Measurements from ENCODE around the gene CYGB. TPM values are rescaled to one million over a fixed set of nuclear protein-coding genes. Genes with fewer than 3 reads are reported as not detected.
"Not testable (repeated sequence)": the region's sequence is repeated elsewhere in the genome, so short reads cannot be mapped to it uniquely, and the experiment has no call there.

CYGB gene
- total and polyA plus RNA-seq, 4 donors: 9.0 to 34.4 (median 24.2) TPM

DNA sequence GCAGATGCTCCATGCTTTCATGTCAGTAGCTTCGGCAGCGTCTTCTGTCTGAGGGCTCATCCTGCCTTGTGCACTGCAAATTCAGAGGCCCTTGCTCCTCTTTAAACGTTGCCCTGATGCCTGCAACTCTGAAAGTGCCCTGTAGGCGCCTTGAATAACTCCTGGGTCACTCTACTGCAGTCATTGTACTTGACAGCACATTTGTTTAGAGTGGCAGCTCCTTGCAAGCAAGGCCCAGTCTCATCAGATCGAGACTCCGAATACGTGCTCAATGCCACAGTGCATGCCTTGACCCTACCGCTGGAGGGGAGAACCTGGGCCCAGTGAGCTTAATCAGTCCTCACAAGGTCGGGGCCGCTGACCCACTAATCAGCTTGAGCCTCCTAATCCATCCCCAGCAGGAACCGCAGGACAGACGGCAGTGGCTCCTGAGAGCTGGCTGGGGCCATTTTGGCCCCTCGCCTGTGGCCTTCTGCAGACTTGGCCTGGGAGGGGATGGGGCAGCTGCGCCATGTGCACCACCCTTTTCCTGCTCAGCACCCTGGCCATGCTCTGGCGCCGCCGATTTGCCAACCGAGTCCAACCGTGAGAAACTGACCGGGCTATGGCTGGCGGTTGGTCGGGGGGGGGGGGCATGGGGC is 2.2 kb upstream of the CYGB start, which contains the start of gene PRCD:
PRCD (plus strand) TSS at position 414 of the 641 bp plus-strand sequence; CDS start at position 512, 98 bp downstream.
- Histone ChIP-seq H3K4me1 (ENCODE audit: control insufficient read depth, insufficient read depth, low read length) (peaks cover 80% of the 10 kb centered on the region), H3K27ac (ENCODE audit: low read depth, low read length) (peak within 1 kb of the TSS; percentile 44)
- WGBS (ENCODE audit: insufficient coverage): 74% methylated on average over 16 of the region's 22 CpGs

DNA sequence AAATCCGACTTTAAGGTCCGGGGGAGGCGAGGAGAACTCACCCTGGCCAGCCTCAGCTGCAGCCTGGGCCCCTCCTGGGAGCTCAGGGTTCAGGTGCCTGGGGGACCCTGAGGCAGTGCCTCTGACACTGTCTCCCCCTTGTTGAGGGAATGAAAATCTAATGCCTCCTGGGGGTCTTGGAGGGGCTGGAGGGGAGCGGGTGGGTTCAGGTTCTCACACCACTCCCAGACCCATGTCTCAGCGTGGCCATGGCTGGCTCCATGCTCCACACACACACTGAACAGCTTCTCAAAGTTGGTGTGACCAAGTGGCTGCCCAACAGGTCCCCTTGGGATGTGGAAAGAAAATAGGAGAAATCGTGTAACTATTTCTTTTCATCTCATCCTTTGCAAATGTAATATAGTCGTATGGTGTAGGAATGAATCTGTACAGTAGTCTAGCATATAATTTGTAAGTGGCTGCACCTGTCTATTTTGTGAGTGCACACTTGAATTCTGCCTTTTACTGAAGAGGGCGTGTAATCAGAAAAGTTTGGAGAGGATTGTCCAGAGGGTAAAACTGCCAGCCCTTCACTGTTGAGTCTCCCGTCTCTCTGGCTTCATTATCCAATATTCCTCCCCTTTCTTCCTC is 1.5 kb upstream of the CYGB start:
- peaks cover 74% of the 10 kb centered on the region for H3K4me1 ChIP-seq (ENCODE audit: control insufficient read depth, insufficient read depth, low read length)
- peaks cover 32% of the 10 kb centered on the region for H3K27me3 ChIP-seq (ENCODE audit: control insufficient read depth, insufficient read depth, low read length)

More for the DNA sequence above, 2.2 kb upstream of the CYGB start, which contains the start of gene PRCD:
- Histone ChIP-seq H3K36me3 (ENCODE audit: control insufficient read depth, insufficient read depth, low read length) (peaks cover 6% of the 10 kb centered on the region), H3K4me3 (ENCODE audit: low read depth, low read length) (peak within 1 kb of the TSS; percentile 34), H3K27me3 (ENCODE audit: control insufficient read depth, insufficient read depth, low read length) (peaks cover 32% of the 10 kb centered on the region), H3K9me3 (ENCODE audit: control insufficient read depth, insufficient read depth, low read length) (no peaks in the 10 kb centered on the region)
- no peak for DNase-seq (ENCODE audit: low read depth in 4 of 6, low spot score in 6 of 6)

DNA sequence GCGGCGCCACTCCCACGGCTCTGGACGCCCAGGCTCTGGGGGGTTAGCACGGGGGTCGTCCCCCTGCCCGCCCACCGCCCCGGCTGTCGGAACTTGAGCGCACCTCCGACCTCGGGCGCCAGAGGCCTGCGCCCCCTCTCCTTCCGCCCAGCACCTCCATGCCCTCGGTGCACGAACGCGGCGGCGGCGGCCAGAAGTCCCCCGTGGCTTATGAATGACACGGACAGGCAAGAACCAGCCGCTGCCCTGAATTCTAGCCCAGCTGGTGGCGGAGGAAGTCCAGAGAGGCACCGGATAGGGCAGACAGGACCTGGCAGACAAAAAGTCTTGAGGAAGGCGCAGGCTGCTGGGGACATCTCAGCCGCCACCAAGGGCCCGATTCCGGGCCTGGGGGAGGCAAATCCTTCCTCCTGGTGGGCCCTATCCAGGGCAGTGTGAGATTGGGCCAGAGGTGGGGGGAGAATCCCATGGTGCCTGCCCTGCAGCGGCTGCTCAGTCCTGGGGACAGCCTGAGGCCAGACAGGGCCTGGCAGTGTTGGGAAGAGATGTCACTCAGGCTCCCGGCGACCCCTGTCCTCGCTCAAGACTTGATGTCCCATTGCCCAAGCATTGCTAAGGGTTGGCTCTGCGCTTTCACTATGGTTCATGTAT is 897 bp upstream of the CYGB start:
- H3K27ac ChIP-seq (ENCODE audit: low read depth, low read length): no peak overlapping the region
- DNase-seq (ENCODE audit: low read depth in 4 of 6, low spot score in 6 of 6): no peak
- WGBS (ENCODE audit: insufficient coverage): 12% methylated on average over 37 of the region's 37 CpGs
- H3K9me3 ChIP-seq (ENCODE audit: control insufficient read depth, insufficient read depth, low read length): no peaks in the 10 kb centered on the region
- H3K36me3 ChIP-seq (ENCODE audit: control insufficient read depth, insufficient read depth, low read length): peaks cover 9% of the 10 kb centered on the region
- H3K4me3 ChIP-seq (ENCODE audit: low read depth, low read length): no peak overlapping the region
- H3K27me3 ChIP-seq (ENCODE audit: control insufficient read depth, insufficient read depth, low read length): peaks cover 32% of the 10 kb centered on the region
- peaks cover 67% of the 10 kb centered on the region for H3K4me1 ChIP-seq (ENCODE audit: control insufficient read depth, insufficient read depth, low read length)

More for the DNA sequence above, 1.5 kb upstream of the CYGB start:
- Histone ChIP-seq H3K9me3 (ENCODE audit: control insufficient read depth, insufficient read depth, low read length) (no peaks in the 10 kb centered on the region), H3K4me3 (ENCODE audit: low read depth, low read length) (no peak overlapping the region), H3K36me3 (ENCODE audit: control insufficient read depth, insufficient read depth, low read length) (peaks cover 9% of the 10 kb centered on the region), H3K27ac (ENCODE audit: low read depth, low read length) (no peak overlapping the region)
- 86% methylated on average over 4 of the region's 9 CpGs for WGBS (ENCODE audit: insufficient coverage)
- no peak for DNase-seq (ENCODE audit: low read depth in 4 of 6, low spot score in 6 of 6)

DNA sequence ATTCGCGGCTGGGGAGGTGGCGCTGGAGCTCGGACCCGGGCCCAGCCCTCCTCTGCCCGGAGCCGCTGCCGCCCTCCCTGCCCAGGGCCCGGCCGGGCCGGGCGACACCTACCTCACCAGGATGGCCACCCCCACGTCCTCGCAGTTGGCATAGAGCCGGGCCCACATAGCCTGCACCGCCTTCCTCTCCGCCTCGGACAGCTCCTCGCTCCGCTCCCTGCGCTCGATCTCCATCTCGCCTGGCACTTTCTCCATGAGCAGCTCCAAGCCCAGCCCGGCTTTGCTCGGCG is 276 bp downstream of the CYGB start:
- H3K4me3 ChIP-seq (ENCODE audit: low read depth, low read length): peak overlapping the region; percentile 37
- H3K9me3 ChIP-seq (ENCODE audit: control insufficient read depth, insufficient read depth, low read length): no peaks in the 10 kb centered on the region
- H3K4me1 ChIP-seq (ENCODE audit: control insufficient read depth, insufficient read depth, low read length): peaks cover 57% of the 10 kb centered on the region
- DNase-seq (ENCODE audit: low read depth in 4 of 6, low spot score in 6 of 6): no peak
- H3K27me3 ChIP-seq (ENCODE audit: control insufficient read depth, insufficient read depth, low read length): peaks cover 32% of the 10 kb centered on the region
- 2% methylated on average over 25 of the region's 26 CpGs for WGBS (ENCODE audit: insufficient coverage)
- H3K27ac ChIP-seq (ENCODE audit: low read depth, low read length): no peak overlapping the region
- H3K36me3 ChIP-seq (ENCODE audit: control insufficient read depth, insufficient read depth, low read length): peaks cover 9% of the 10 kb centered on the region

DNA sequence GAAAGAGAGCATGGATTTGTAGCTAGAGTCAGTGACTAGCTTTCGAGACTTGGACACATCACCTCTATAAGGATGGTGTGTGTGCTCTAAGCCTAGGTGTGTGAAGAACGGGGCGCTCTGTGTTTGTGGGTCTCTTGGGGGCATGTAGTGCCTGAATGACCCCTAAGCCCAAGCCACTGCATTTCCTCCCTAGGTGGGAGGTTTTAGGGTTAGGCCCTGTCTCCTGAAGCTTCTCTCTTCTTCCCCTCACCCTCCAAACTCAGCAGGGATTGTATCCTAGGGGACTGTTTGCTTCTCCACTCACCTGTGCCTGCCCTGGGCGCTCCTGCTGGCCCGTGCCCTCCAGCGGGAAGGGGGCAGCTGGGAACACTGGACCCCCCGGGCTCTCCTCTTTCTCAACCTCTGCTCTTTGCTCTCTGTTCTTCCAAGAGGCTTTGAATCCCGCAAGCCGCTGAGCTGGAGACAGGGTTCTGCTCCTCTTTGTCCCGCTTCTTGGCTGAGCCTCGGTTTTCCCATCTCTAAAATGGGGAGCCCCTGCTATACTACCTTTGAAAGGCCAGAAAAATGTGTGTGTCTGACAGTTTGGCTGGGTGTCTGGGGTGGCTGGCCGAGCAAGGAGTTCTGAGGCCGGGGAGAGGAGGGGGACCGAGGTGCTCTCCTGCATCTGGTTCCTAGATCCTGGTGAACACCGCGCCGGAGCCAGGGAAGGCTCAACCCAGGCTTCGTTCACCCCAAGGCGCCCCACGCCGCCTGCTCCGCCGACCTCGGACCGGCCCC is 810 bp downstream of the CYGB start:
- no peak overlapping the region for H3K27ac ChIP-seq (ENCODE audit: low read depth, low read length)
- DNase-seq (ENCODE audit: low read depth in 4 of 6, low spot score in 6 of 6): no peak
- WGBS (ENCODE audit: insufficient coverage): 33% methylated on average over 22 of the region's 25 CpGs
- peaks cover 58% of the 10 kb centered on the region for H3K4me1 ChIP-seq (ENCODE audit: control insufficient read depth, insufficient read depth, low read length)
- peaks cover 32% of the 10 kb centered on the region for H3K27me3 ChIP-seq (ENCODE audit: control insufficient read depth, insufficient read depth, low read length)
- H3K4me3 ChIP-seq (ENCODE audit: low read depth, low read length): peak overlapping the region; percentile 37
- H3K36me3 ChIP-seq (ENCODE audit: control insufficient read depth, insufficient read depth, low read length): peaks cover 9% of the 10 kb centered on the region
- no peaks in the 10 kb centered on the region for H3K9me3 ChIP-seq (ENCODE audit: control insufficient read depth, insufficient read depth, low read length)

DNA sequence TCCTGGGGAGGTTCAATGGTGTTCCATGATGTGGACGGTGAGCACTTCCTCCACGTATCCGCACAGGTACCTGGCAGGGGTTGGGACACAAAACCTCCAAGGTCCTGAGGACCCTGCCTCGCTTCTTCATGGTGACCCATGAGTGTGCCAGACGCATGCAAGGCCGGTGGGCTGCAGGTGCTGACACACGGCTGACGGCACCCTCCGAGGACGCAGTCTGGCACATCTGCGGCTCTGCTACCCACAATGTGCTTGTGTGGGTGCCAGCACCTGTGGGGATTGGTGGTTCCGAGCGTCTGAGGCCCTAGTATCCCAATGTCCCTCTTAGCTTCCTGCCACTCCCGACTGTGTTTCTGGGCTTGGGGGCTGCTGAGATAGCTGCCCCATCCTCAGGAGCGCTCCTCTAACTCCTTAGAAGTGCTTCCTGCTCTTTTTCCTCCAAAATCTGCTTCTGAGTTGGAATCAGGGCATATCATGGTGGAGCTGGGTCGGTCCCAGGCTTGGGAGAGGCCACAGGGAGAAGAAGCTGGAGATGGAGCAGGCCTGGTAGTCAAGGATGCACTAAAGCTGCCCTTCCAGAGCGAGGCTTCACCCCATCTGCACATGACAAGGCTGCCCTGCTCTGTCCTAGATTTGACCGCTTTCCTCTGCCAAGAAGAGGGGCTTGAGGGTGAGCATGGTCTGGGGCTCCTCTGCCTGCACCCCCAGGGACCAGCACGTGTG is 1.6 kb downstream of the CYGB start:
- H3K36me3 ChIP-seq (ENCODE audit: control insufficient read depth, insufficient read depth, low read length): peaks cover 17% of the 10 kb centered on the region
- no peak overlapping the region for H3K4me3 ChIP-seq (ENCODE audit: low read depth, low read length)
- no peak overlapping the region for H3K27ac ChIP-seq (ENCODE audit: low read depth, low read length)
- no peaks in the 10 kb centered on the region for H3K9me3 ChIP-seq (ENCODE audit: control insufficient read depth, insufficient read depth, low read length)
- peaks cover 32% of the 10 kb centered on the region for H3K27me3 ChIP-seq (ENCODE audit: control insufficient read depth, insufficient read depth, low read length)
- DNase-seq (ENCODE audit: low read depth in 4 of 6, low spot score in 6 of 6): no peak
- WGBS (ENCODE audit: insufficient coverage): 87% methylated on average over 14 of the region's 19 CpGs
- peaks cover 59% of the 10 kb centered on the region for H3K4me1 ChIP-seq (ENCODE audit: control insufficient read depth, insufficient read depth, low read length)

DNA sequence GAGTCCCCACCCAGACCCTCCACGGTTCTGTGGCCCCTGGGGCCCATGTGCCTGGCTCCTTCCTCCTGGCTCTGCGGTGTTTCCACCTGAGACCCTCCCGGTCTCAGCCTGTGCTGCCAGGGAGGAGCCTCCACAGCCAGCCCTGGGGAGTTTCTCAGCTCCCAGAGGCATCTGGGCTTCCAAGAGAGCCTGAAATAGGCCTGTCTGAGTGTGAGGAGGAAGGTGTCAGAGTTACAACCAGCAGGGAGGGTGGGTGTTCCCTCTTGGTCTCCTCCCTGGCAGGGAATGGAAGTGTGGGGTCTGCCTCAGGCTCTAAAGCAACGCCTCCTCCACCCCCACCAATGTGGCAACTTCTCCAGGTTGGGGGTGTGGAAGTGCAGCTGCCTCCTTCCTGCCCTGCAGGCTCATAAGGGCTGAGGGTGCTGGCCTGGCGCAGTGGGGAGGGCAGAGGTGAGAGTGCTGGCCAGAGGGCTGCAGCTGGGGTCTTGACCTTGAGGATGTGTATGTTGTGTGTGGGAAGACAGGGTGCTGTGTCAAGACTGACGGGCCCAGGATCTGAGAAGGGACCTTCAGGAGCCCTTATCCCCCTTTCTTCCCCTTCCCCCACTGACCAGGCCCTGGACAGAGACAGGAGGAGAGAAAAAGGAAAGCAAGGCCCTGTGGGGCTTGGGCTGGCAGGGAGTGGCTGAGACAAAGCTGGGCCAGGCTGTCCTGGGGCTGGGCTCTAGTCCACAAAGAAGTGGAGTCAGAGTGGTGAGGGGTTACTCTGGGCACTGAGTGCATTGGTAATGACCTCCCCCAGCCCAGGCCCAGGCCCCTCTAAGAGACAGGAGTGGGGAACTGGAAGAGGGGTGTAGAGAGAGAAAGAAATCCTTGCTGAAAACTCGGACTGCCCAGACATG is 2.4 kb downstream of the CYGB start:
- no peak overlapping the region for H3K4me3 ChIP-seq (ENCODE audit: low read depth, low read length)
- WGBS (ENCODE audit: insufficient coverage): 79% methylated on average over 5 of the region's 7 CpGs
- H3K27me3 ChIP-seq (ENCODE audit: control insufficient read depth, insufficient read depth, low read length): peaks cover 32% of the 10 kb centered on the region
- peaks cover 59% of the 10 kb centered on the region for H3K4me1 ChIP-seq (ENCODE audit: control insufficient read depth, insufficient read depth, low read length)
- no peak for DNase-seq (ENCODE audit: low read depth in 4 of 6, low spot score in 6 of 6)
- no peaks in the 10 kb centered on the region for H3K9me3 ChIP-seq (ENCODE audit: control insufficient read depth, insufficient read depth, low read length)
- H3K36me3 ChIP-seq (ENCODE audit: control insufficient read depth, insufficient read depth, low read length): peaks cover 25% of the 10 kb centered on the region
- no peak overlapping the region for H3K27ac ChIP-seq (ENCODE audit: low read depth, low read length)

DNA sequence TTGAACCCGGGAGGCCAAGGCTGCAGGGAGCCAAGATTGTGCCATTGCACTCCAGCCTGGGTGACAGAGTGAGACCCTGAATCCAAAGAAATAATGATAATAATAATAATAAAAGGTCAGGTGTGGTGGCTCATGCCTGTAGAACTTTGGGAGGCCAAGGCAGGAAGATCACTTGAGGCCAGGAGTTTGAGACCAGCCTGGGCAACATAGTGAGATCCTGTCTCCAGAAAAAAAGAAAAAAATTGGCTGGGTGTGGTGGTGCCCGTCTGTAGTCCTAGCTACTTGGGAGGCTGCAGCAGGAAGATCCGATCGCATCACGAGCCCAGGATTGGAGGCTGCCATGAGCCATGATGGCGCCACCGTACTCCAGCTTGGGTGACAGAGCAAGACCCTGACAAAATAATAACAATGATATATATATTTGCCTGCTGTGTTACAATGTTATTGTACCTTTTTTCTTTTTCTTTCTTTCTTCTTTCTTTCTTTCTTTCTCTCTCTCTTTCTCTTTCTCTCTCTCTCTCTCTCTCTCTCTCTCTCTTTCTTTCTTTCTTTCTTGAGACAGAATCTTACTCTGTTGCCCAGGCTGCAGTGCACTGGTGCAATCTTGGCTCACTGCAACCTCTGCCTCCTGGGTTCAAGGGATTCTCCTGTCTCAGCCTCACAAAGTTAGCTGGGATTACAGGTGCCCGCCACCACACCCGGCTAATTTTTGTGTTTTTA is 3.7 kb downstream of the CYGB start:
- 95% methylated on average over 2 of the region's 9 CpGs for WGBS (ENCODE audit: insufficient coverage)
- H3K27ac ChIP-seq (ENCODE audit: low read depth, low read length); H3K9me3 ChIP-seq (ENCODE audit: control insufficient read depth, insufficient read depth, low read length); DNase-seq (ENCODE audit: low read depth in 4 of 6, low spot score in 6 of 6); H3K4me3 ChIP-seq (ENCODE audit: low read depth, low read length): not testable (repeated sequence)
- Histone ChIP-seq H3K27me3 (ENCODE audit: control insufficient read depth, insufficient read depth, low read length) (peaks cover 22% of the 10 kb centered on the region), H3K36me3 (ENCODE audit: control insufficient read depth, insufficient read depth, low read length) (peaks cover 35% of the 10 kb centered on the region), H3K4me1 (ENCODE audit: control insufficient read depth, insufficient read depth, low read length) (peaks cover 63% of the 10 kb centered on the region)

Data from spinal cord (tissue), 10 donors.